Caco-2 (cell line): ENCODE measurements around the gene SLC18A3. TPM values are rescaled to one million over a fixed set of nuclear protein-coding genes. Genes with fewer than 3 reads are reported as not detected.
A peak's percentile ranks its signal among the peaks of the same experiment; 100 is the strongest.

Experiments
- BruUV-seq: library from RNA; stranded (reverse); fragments of 400-500 nt; replicated peaks from 2 replicates; lab custom pipeline; 2021; lab: Mats Ljungman, UMichigan
- CTCF ChIA-PET: fragments of 300-600 bp; sonication (Branson Sonifier 250); formaldehyde crosslinking; loops from one replicate; lab custom pipeline; 2022; ENCODE audit warnings: antibody characterized with exemption; lab: Charles Lee
- POLR2A ChIA-PET: fragments of 300-600 bp; sonication (Branson Sonifier 250); formaldehyde crosslinking; loops from one replicate; lab custom pipeline; 2022; ENCODE audit warnings: antibody characterized with exemption; lab: Charles Lee
- DNase-seq, 2 experiments: peaks; one replicate each; pipeline versions ENCODE4 v3.0.0 to v3.0.0-alpha.2; 2020 to 2022
- H3K27me3 ChIP-seq: replicated peaks from 2 replicates; pipeline ENCODE4 v1.6.0; 2011; ENCODE audit warnings: low read length; ENCODE audit not compliant: control insufficient read depth, insufficient read depth
- H3K36me3 ChIP-seq: 2 replicates; pipeline ENCODE4 v1.5.1; 2011; ENCODE audit warnings: low read length; ENCODE audit not compliant: control insufficient read depth, insufficient read depth
- H3K4me1 ChIP-seq: fragments of 250-450 bp; sonication (Bioruptor Pico); 2 replicates; pipeline ENCODE4 v1.5.1; 2020; ENCODE audit warnings: mild to moderate bottlenecking
- H3K4me3 ChIP-seq: 2 replicates; pipeline ENCODE4 v1.5.1; 2011; ENCODE audit warnings: low read depth, mild to moderate bottlenecking, control low read depth, low read length
- H3K9me3 ChIP-seq: fragments of 250-450 bp; sonication (Bioruptor Pico); 2 replicates; pipeline ENCODE4 v1.5.1; 2020; ENCODE audit warnings: mild to moderate bottlenecking, moderate library complexity
- H3K27ac Mint-ChIP-seq: one replicate; pipeline ENCODE4 v1.8.0; 2022; ENCODE audit warnings: mixed read lengths; ENCODE audit not compliant: unreplicated experiment
- H3K27me3 Mint-ChIP-seq: one replicate; pipeline ENCODE4 v1.8.0; 2022; ENCODE audit warnings: mixed read lengths; ENCODE audit not compliant: insufficient read depth, unreplicated experiment
- H3K36me3 Mint-ChIP-seq: one replicate; pipeline ENCODE4 v1.8.0; 2022; ENCODE audit warnings: mild to moderate bottlenecking, mixed read lengths; ENCODE audit not compliant: insufficient read depth, unreplicated experiment
- H3K4me1 Mint-ChIP-seq: one replicate; pipeline ENCODE4 v1.8.0; 2022; ENCODE audit warnings: low read depth, mixed read lengths; ENCODE audit not compliant: unreplicated experiment
- H3K4me3 Mint-ChIP-seq: one replicate; pipeline ENCODE4 v1.8.0; 2022; ENCODE audit warnings: mild to moderate bottlenecking, moderate library complexity, mixed read lengths; ENCODE audit not compliant: unreplicated experiment
- H3K9me3 Mint-ChIP-seq: one replicate; pipeline ENCODE4 v1.8.0; 2022; ENCODE audit warnings: mixed read lengths; ENCODE audit not compliant: unreplicated experiment
- intact Hi-C: fragments of 100-400 bp; cut with micrococcal nuclease; formaldehyde crosslinking; loops from one replicate; pipeline ENCODE4 v1.10.0; 2022; ENCODE audit not compliant: unreplicated experiment
- total RNA-seq: library from RNA; stranded (reverse); gene quantifications from 2 replicates; pipeline ENCODE4 v1.2.3, GENCODE V29; 2022
- TF ChIP-seq, protein P1 (sequence below), 2 experiments: fragments of 200-600 bp in 1 of 2; IDR thresholded peaks; 1 replicate in 1 of 2; 2 replicates in 1 of 2; pipeline versions ENCODE4 v1.5.1 to v1.8.0; 2011 to 2022; ENCODE audit warnings: antibody characterized with exemption in 1 of 2, control low read depth in 1 of 2, inconsistent platforms in 1 of 2, low read depth in 1 of 2, low read length in 1 of 2, mild to moderate bottlenecking in 1 of 2, moderate library complexity in 1 of 2; ENCODE audit not compliant: insufficient read depth in 1 of 2, severe bottlenecking in 1 of 2, unreplicated experiment in 1 of 2

The SLC18A3 gene
- total RNA-seq, 1 experiment from 2014 or later, result not detected

DNA sequence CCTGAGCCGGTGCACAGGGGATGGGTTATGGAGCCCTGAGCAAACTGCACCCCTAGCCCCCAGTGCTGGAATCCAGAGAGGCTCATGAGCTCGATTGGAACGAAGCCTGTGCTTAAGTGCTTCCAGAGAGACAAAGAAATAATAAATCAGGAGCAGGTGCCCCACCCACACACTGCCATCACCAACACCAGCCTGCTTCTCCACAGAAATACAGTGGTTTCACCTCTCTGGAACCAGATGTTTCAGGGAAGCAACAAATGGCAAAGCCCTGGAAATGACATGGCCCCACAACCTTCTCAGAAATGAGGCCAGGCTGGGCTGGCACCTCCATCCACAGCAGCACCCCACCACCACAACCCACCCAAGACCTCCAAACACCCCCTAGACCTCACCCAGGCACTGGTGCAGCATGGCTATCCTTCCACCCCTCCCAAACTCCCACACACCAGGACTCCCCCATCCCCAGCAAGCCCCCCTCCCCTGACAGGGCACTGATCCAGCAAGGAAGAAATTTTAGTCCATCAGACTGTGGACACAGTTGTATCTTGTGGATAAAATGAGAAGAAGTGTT is 4.1 kb upstream of the SLC18A3 start:
- Mint-ChIP-seq H3K27me3 (peaks cover 7% of the 10 kb centered on the region), H3K4me3 (no peak overlapping the region), H3K27ac (no peak overlapping the region), H3K4me1 (peaks cover 7% of the 10 kb centered on the region), H3K9me3 (no peaks in the 10 kb centered on the region), H3K36me3 (no peaks in the 10 kb centered on the region)
- H3K4me1 ChIP-seq, result peaks cover 15% of the 10 kb centered on the region
- TF ChIP-seq, protein P1, sequence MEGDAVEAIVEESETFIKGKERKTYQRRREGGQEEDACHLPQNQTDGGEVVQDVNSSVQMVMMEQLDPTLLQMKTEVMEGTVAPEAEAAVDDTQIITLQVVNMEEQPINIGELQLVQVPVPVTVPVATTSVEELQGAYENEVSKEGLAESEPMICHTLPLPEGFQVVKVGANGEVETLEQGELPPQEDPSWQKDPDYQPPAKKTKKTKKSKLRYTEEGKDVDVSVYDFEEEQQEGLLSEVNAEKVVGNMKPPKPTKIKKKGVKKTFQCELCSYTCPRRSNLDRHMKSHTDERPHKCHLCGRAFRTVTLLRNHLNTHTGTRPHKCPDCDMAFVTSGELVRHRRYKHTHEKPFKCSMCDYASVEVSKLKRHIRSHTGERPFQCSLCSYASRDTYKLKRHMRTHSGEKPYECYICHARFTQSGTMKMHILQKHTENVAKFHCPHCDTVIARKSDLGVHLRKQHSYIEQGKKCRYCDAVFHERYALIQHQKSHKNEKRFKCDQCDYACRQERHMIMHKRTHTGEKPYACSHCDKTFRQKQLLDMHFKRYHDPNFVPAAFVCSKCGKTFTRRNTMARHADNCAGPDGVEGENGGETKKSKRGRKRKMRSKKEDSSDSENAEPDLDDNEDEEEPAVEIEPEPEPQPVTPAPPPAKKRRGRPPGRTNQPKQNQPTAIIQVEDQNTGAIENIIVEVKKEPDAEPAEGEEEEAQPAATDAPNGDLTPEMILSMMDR (IDR thresholded peaks at IDR 0.05; ENCODE audit: insufficient read depth in 1 of 2, low read depth in 1 of 2, low read length in 1 of 2, severe bottlenecking in 1 of 2, unreplicated experiment in 1 of 2), result no peak
- ChIA-PET POLR2A (no interaction called here), CTCF (interaction anchor here (1.1 to 1.5 kb wide), 2 partner anchors 15 to 16 kb away, joined by 3 read pairs; no protein-coding TSS in a partner anchor)
- no peaks in the 10 kb centered on the region for H3K27me3 ChIP-seq
- no peak for DNase-seq
- intact Hi-C loops, result no loop called here
- H3K4me3 ChIP-seq, result no peak overlapping the region
- BruUV-seq, result no TSS peak
- H3K9me3 ChIP-seq, result 0 out of 2 replicates have a peak, but pooled peaks cover 6% of the 10 kb centered on the region
- no peaks in the 10 kb centered on the region for H3K36me3 ChIP-seq

- BruUV-seq, result no TSS peak
- POLR2A ChIA-PET, result no interaction called here
- H3K4me1 ChIP-seq, result peaks cover 5% of the 10 kb centered on the region
- no peaks in the 10 kb centered on the region for H3K36me3 ChIP-seq
- H3K27me3 Mint-ChIP-seq, result peaks cover 7% of the 10 kb centered on the region
- no peaks in the 10 kb centered on the region for H3K36me3 Mint-ChIP-seq
- no peak overlapping the region for H3K4me3 Mint-ChIP-seq
- H3K4me3 ChIP-seq, result no peak overlapping the region
- TF ChIP-seq, protein P1 (IDR thresholded peaks at IDR 0.05; ENCODE audit: insufficient read depth in 1 of 2, low read depth in 1 of 2, low read length in 1 of 2, severe bottlenecking in 1 of 2, unreplicated experiment in 1 of 2), result no peak
- no peaks in the 10 kb centered on the region for H3K27me3 ChIP-seq
- H3K9me3 ChIP-seq, result peaks cover 10% of the 10 kb centered on the region; the same call in 1 of the 2 replicates
- no peak overlapping the region for H3K27ac Mint-ChIP-seq
- CTCF ChIA-PET, result interaction anchor here (1.1 to 1.5 kb wide), 2 partner anchors 15 to 16 kb away, joined by 3 read pairs; no protein-coding TSS in a partner anchor
- peaks cover 6% of the 10 kb centered on the region for H3K4me1 Mint-ChIP-seq
- H3K9me3 Mint-ChIP-seq, result no peaks in the 10 kb centered on the region
- peak; percentile 84 to 93 for DNase-seq
- intact Hi-C loops, result loop anchor here (1.0 kb wide), 1 partner anchor 155 kb away; the partner anchor contains the start of gene OGDHL
Observed at GRCh38 chr10:49606981-49607535, 3.1 kb upstream of the SLC18A3 start.

GRCh38 chr10:49608166-49609005 is 1.7 kb upstream of the SLC18A3 start:
- no peak overlapping the region for H3K27ac Mint-ChIP-seq
- no peak overlapping the region for H3K4me3 Mint-ChIP-seq
- intact Hi-C loops, result no loop called here

More at GRCh38 chr10:49608166-49609005, 1.7 kb upstream of the SLC18A3 start:
- DNase-seq, result peak in 1 of 2 experiments; percentile 27
- BruUV-seq, result no TSS peak
- no peaks in the 10 kb centered on the region for H3K36me3 Mint-ChIP-seq
- H3K4me3 ChIP-seq, result no peak overlapping the region
- peaks cover 6% of the 10 kb centered on the region for H3K4me1 Mint-ChIP-seq
- peaks cover 11% of the 10 kb centered on the region for H3K27me3 Mint-ChIP-seq
- TF ChIP-seq, protein P1 (IDR thresholded peaks at IDR 0.05; ENCODE audit: insufficient read depth in 1 of 2, low read depth in 1 of 2, low read length in 1 of 2, severe bottlenecking in 1 of 2, unreplicated experiment in 1 of 2), result no peak
- ChIA-PET CTCF (no interaction called here), POLR2A (no interaction called here)
- no peaks in the 10 kb centered on the region for H3K36me3 ChIP-seq
- peaks cover 10% of the 10 kb centered on the region; the same call in 1 of the 2 replicates for H3K9me3 ChIP-seq
- H3K4me1 ChIP-seq, result peaks cover 4% of the 10 kb centered on the region; the same call in 1 of the 2 replicates
- H3K27me3 ChIP-seq, result no peaks in the 10 kb centered on the region
- no peaks in the 10 kb centered on the region for H3K9me3 Mint-ChIP-seq
